Kidney epithelial cell (primary cell): ENCODE data around the gene DDX60. TPM values are rescaled to one million over a fixed set of nuclear protein-coding genes. Genes with fewer than 3 reads are reported as not detected.
"Not testable (repeated sequence)": the region's sequence is repeated elsewhere in the genome, so short reads cannot be mapped to it uniquely, and the experiment has no call there.

Experiments
- DNase-seq: peaks from one replicate; pipeline ENCODE4 v3.0.0-alpha.2; 2010; ENCODE audit warnings: low read depth
- H3K27me3 ChIP-seq: 2 replicates; pipeline ENCODE4 v1.6.0; 2011; ENCODE audit warnings: low read length; ENCODE audit not compliant: control insufficient read depth, insufficient read depth
- H3K36me3 ChIP-seq: 2 replicates; pipeline ENCODE4 v1.5.1; 2011; ENCODE audit warnings: low read length; ENCODE audit not compliant: control insufficient read depth, insufficient read depth
- H3K4me3 ChIP-seq: 2 replicates; pipeline ENCODE4 v1.5.1; 2011; ENCODE audit warnings: low read depth, mild to moderate bottlenecking, control low read depth, low read length
- total RNA-seq: library from RNA; depleted of rRNA; stranded (reverse); fragments of >200 nt; gene quantifications from 2 replicates; pipeline ENCODE4 v1.2.3, GENCODE V29; 2015
- TF ChIP-seq, protein P1 (sequence below): IDR thresholded peaks from 2 replicates; pipeline ENCODE4 v1.5.1; 2011; ENCODE audit warnings: mild to moderate bottlenecking, moderate library complexity, low read length, control low read depth, inconsistent platforms; ENCODE audit not compliant: insufficient read depth, poor library complexity, severe bottlenecking

DDX60 gene
- total RNA-seq, 1 donor from 2014 or later = 28.3 TPM

DNA sequence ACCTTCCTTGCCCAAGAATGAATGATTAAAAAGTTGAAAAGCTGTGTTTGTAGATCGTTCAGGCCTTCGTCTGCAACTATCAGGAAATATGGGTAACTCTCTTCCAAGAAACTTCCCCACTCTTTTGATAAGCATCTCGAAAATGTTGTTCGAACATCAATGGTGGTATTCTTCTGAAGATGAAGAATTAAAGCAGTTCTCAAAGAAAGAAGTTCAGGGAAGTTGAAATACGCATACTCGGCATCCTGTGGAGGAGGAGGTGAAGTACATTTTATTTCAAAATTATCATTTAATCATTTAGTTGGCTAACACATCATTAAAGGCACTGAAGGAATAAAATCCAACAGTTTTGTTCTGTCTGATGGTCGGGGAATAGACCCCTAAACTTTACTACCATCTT, 12.1 kb downstream of the DDX60 start:
- DNase-seq = no peak
- TF ChIP-seq, protein P1, sequence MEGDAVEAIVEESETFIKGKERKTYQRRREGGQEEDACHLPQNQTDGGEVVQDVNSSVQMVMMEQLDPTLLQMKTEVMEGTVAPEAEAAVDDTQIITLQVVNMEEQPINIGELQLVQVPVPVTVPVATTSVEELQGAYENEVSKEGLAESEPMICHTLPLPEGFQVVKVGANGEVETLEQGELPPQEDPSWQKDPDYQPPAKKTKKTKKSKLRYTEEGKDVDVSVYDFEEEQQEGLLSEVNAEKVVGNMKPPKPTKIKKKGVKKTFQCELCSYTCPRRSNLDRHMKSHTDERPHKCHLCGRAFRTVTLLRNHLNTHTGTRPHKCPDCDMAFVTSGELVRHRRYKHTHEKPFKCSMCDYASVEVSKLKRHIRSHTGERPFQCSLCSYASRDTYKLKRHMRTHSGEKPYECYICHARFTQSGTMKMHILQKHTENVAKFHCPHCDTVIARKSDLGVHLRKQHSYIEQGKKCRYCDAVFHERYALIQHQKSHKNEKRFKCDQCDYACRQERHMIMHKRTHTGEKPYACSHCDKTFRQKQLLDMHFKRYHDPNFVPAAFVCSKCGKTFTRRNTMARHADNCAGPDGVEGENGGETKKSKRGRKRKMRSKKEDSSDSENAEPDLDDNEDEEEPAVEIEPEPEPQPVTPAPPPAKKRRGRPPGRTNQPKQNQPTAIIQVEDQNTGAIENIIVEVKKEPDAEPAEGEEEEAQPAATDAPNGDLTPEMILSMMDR = no peak
- no peak overlapping the region for H3K4me3 ChIP-seq

GRCh38 chr4:168304744-168305459, 13.7 kb downstream of the DDX60 start:
- no peak for DNase-seq

More for the DNA sequence above, 12.1 kb downstream of the DDX60 start:
- H3K36me3 ChIP-seq = no peaks in the 10 kb centered on the region
- H3K27me3 ChIP-seq = no peaks in the 10 kb centered on the region

GRCh38 chr4:168303430-168303829, 15.1 kb downstream of the DDX60 start:
- DNase-seq, H3K4me3 ChIP-seq, H3K36me3 ChIP-seq, H3K27me3 ChIP-seq: not testable (repeated sequence)

More at GRCh38 chr4:168304744-168305459, 13.7 kb downstream of the DDX60 start:
- TF ChIP-seq, protein P1 = no peak
- Histone ChIP-seq H3K36me3 (no peaks in the 10 kb centered on the region), H3K4me3 (no peak overlapping the region), H3K27me3 (no peaks in the 10 kb centered on the region)

- Histone ChIP-seq H3K4me3 (no peak overlapping the region), H3K27me3 (no peaks in the 10 kb centered on the region), H3K36me3 (no peaks in the 10 kb centered on the region)
- TF ChIP-seq, protein P1 = no peak
- no peak for DNase-seq
Observed at GRCh38 chr4:168293386-168293975, 25.1 kb downstream of the DDX60 start.

GRCh38 chr4:168291242-168291641, 27.3 kb downstream of the DDX60 start:
- no peak overlapping the region for H3K4me3 ChIP-seq
- no peaks in the 10 kb centered on the region for H3K36me3 ChIP-seq
- no peaks in the 10 kb centered on the region for H3K27me3 ChIP-seq
- TF ChIP-seq, protein P1 = no peak
- DNase-seq = no peak

- H3K36me3 ChIP-seq, DNase-seq: not testable (repeated sequence)
Observed at GRCh38 chr4:168285850-168286249, 32.7 kb downstream of the DDX60 start.

DNA sequence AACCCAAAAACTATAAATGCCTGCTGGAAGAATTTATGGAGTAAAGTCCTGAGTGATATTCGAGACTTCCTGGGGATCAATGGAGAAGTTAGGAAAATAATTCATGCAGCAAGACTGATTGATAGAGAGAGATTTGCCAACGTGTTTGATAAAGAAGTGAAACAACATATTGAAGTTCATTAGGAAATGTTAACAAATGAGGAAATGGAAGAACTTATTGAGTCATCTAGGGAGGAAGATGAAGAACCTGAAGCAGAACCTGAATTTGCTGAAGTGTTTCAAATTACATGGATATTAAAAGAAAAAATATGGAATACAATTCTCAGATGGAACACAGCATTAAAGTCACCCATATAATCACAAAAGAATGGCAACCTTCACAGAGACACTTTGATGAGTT, 39.0 kb downstream of the DDX60 start:
- TF ChIP-seq, protein P1 = no peak
- DNase-seq = no peak
- Histone ChIP-seq H3K27me3 (no peaks in the 10 kb centered on the region), H3K4me3 (no peak overlapping the region), H3K36me3 (no peaks in the 10 kb centered on the region)

More at GRCh38 chr4:168285850-168286249, 32.7 kb downstream of the DDX60 start:
- not testable (repeated sequence) for H3K27me3 ChIP-seq, H3K4me3 ChIP-seq
